Heart left ventricle (tissue), 16 donors: ENCODE measurements around the gene RNF207. TPM values are rescaled to one million over a fixed set of nuclear protein-coding genes. Genes with fewer than 3 reads are reported as not detected.

Experiments
- ATAC-seq, 4 donors: fragments of 200-7000 bp; cut with Tn5 transposase; one replicate each; pipeline ENCODE4 v1.9.1; 2020 to 2022; ENCODE audit warnings: moderate library complexity in 4 of 4, mild to moderate bottlenecking in 3 of 4, moderate number of reproducible peaks in 1 of 4
- DNase-seq, 5 donors: peaks; one replicate each; pipeline ENCODE4 v3.0.0-alpha.2; 2020
- H3K27ac ChIP-seq, 12 donors: fragments of 200-600 bp; sonication (generic) in 4 of 12; one replicate each; pipeline versions ENCODE4 v1.5.0 to v1.8.0; 2016 to 2022; ENCODE audit warnings: mild to moderate bottlenecking in 2 of 12
- H3K27me3 ChIP-seq, 9 donors: fragments of 200-600 bp; sonication (generic) in 2 of 9; one replicate each; pipeline versions ENCODE4 v1.5.1 to v1.8.0; 2016 to 2022; ENCODE audit warnings: mild to moderate bottlenecking in 3 of 9
- H3K36me3 ChIP-seq, 9 donors: fragments of 200-600 bp; sonication (generic) in 2 of 9; one replicate each; pipeline versions ENCODE4 v1.5.0 to v1.8.0; 2018 to 2022; ENCODE audit warnings: mild to moderate bottlenecking in 2 of 9
- H3K4me1 ChIP-seq, 12 donors: fragments of 200-600 bp; sonication (generic) in 4 of 12; one replicate each; pipeline versions ENCODE4 v1.5.0 to v1.8.0; 2016 to 2022; ENCODE audit warnings: mild to moderate bottlenecking in 3 of 12
- H3K4me3 ChIP-seq, 12 donors: fragments of 200-600 bp; sonication (generic) in 4 of 12; one replicate each; pipeline versions ENCODE4 v1.5.0 to v1.8.0; 2017 to 2022; ENCODE audit warnings: mild to moderate bottlenecking in 9 of 12, moderate library complexity in 4 of 12
- H3K9me3 ChIP-seq, 12 donors: fragments of 200-600 bp; sonication (generic) in 4 of 12; one replicate each; pipeline versions ENCODE4 v1.5.0 to v1.8.0; 2016 to 2022; ENCODE audit warnings: mild to moderate bottlenecking in 1 of 12
- CTCF ChIP-seq, 12 donors: fragments of 200-600 bp; sonication (generic) in 4 of 12; IDR thresholded peaks; one replicate each; pipeline versions ENCODE4 v1.5.0 to v1.8.0; 2018 to 2022; ENCODE audit warnings: antibody characterized with exemption in 12 of 12, mild to moderate bottlenecking in 5 of 12
- POLR2A ChIP-seq, 2 donors: fragments of 450-650 bp; IDR thresholded peaks; one replicate each; pipeline ENCODE4 v1.6.1; 2017; ENCODE audit warnings: antibody characterized with exemption in 2 of 2, mild to moderate bottlenecking in 2 of 2, moderate library complexity in 2 of 2
- WGBS, 4 donors: extraction: QIAGEN DNeasy Blood & Tissue Kit in 2 of 4; methylation state at CpG; one replicate each; pipeline versions ENCODE4 v1.1.5 to v1.1.7; 2013 to 2018; 5-methylcytosine and 5-hydroxymethylcytosine counted together
- intact Hi-C, 10 donors: fragments of 100-400 bp; cut with DNase I; formaldehyde crosslinking; loops; one replicate each; pipeline versions ENCODE4 v1.11.1 to v1.14.2; 2022
- polyA plus RNA-seq, 2 donors: library from polyadenylated mRNA; stranded (reverse); fragments of 200-250 nt; gene quantifications; one replicate each; pipeline ENCODE4 v1.2.3, GENCODE V29; 2013
- total RNA-seq, 9 donors: library from RNA; depleted of rRNA in 2 of 9; stranded (reverse); fragments of >200 nt in 2 of 9; fragmentation: NEBNext Ultra II Directional in 3 of 9; extraction: Animal tissue kit (Norgen Biotek cat#: 25700) in 3 of 9; gene quantifications; one replicate each; pipeline versions ENCODE4 v1.1.0 to v1.2.4, GENCODE V29; 2016 to 2023
- donor health status: ischemic (EF 13 %, LVEDD 7.1; RV severe dilation, severe dysfunction).
- donor health status: healthy with polysubstance abuse.
- donor health status: DM: no; HTN: yes; CAD: no.
- donor health status: DM: no; HTN: no; CAD: no.
- donor health status: ischemic (EF 25% LVEDD 6.9; RV normal size, moderate dysfunction).
- donor health status: ischemic (EF 25% LVEDD 5.7; RV mildly dilated, moderate dysfunction).
- donor health status: healthy.
- donor health status: DM: yes; HTN: yes; CAD: no.
- donor health status: ischemic (EF 35%, LVEDD 5.7; RV mildly dilated, moderate dysfunction).
- donor health status: nonischemic (EF 11% LVEDD 7.7; RV severe dilation, severe dysfunction).
- donor health status: DM: yes; HTN: yes; CAD: no.
- donor health status: PGD.
- donor health status: ischemic (EF 29% LVEDD 5.4; RV normal size, mild dysfunction).
- donor health status: nonischemic (EF 23%, LVEDD 6.1; RV moderate dilation, normal function).

RNF207 gene
- total and polyA plus RNA-seq, 11 donors = 10.6 to 126 (median 58.2) TPM

- no peak for ATAC-seq
- Histone ChIP-seq H3K27ac (no peak overlapping the region), H3K4me1 (peaks cover 5 to 20% (median 8%) of the 10 kb centered on the region in 12 donors), H3K4me3 (no peak overlapping the region), H3K9me3 (no peaks in the 10 kb centered on the region), H3K27me3 (peaks cover 17 to 60% (median 30%) of the 10 kb centered on the region in 9 donors), H3K36me3 (no peaks in the 10 kb centered on the region)
- intact Hi-C loops = loop anchor here in 3 of 10 donors (5.0 to 10.0 kb wide), 3 partner anchors 121 to 138 kb away; partner anchors contain the start of gene KCNAB2 (in 1 of the 3)
- TF ChIP-seq CTCF (IDR thresholded peaks at IDR 0.05) (no peak), POLR2A (IDR thresholded peaks at IDR 0.05) (no peak)
- WGBS, 4 donors = 87 to 96% (median 94%) methylated on average over 6 of the region's 6 CpGs
- DNase-seq = no peak
Observed at GRCh38 chr1:6175411-6175828, 30.5 kb upstream of the RNF207 start.

- TF ChIP-seq POLR2A (IDR thresholded peaks at IDR 0.05) (no peak), CTCF (IDR thresholded peaks at IDR 0.05) (no peak)
- 68 to 77% (median 72%) methylated on average over 5 of the region's 5 CpGs for WGBS, 4 donors
- H3K9me3 ChIP-seq = no peaks in the 10 kb centered on the region
- H3K27me3 ChIP-seq = peaks cover 17 to 57% (median 36%) of the 10 kb centered on the region in 9 donors
- no peak overlapping the region for H3K4me3 ChIP-seq
- H3K4me1 ChIP-seq = peaks cover 5 to 30% (median 14%) of the 10 kb centered on the region in 12 donors
- no peaks in the 10 kb centered on the region for H3K36me3 ChIP-seq
- no peak overlapping the region for H3K27ac ChIP-seq
- DNase-seq (no peak), ATAC-seq (no peak)
- intact Hi-C loops = loop anchor here in 3 of 10 donors (5.0 to 10.0 kb wide), 3 partner anchors 122 to 139 kb away; partner anchors contain the start of gene KCNAB2 (in 1 of the 3)
Observed at GRCh38 chr1:6176779-6177178, 29.1 kb upstream of the RNF207 start.

GRCh38 chr1:6177681-6178380 lies 28.1 kb upstream of the RNF207 start:
- no peak for DNase-seq
- no peak overlapping the region for H3K27ac ChIP-seq
- no peak for ATAC-seq
- peaks cover 17 to 52% (median 36%) of the 10 kb centered on the region in 9 donors for H3K27me3 ChIP-seq
- no peaks in the 10 kb centered on the region for H3K36me3 ChIP-seq
- intact Hi-C loops = loop anchor here in 3 of 10 donors (5.0 to 10.0 kb wide), 3 partner anchors 123 to 141 kb away; partner anchors contain the start of gene KCNAB2 (in 1 of the 3)
- no peak overlapping the region for H3K4me3 ChIP-seq
- H3K4me1 ChIP-seq = peaks cover 5 to 30% (median 14%) of the 10 kb centered on the region in 12 donors
- TF ChIP-seq CTCF (IDR thresholded peaks at IDR 0.05) (no peak), POLR2A (IDR thresholded peaks at IDR 0.05) (no peak)
- WGBS, 4 donors = 73 to 83% (median 77%) methylated on average over 14 to 18 of the region's 18 CpGs
- no peaks in the 10 kb centered on the region for H3K9me3 ChIP-seq
